Measurements from ENCODE around the gene UACA.

DNA sequence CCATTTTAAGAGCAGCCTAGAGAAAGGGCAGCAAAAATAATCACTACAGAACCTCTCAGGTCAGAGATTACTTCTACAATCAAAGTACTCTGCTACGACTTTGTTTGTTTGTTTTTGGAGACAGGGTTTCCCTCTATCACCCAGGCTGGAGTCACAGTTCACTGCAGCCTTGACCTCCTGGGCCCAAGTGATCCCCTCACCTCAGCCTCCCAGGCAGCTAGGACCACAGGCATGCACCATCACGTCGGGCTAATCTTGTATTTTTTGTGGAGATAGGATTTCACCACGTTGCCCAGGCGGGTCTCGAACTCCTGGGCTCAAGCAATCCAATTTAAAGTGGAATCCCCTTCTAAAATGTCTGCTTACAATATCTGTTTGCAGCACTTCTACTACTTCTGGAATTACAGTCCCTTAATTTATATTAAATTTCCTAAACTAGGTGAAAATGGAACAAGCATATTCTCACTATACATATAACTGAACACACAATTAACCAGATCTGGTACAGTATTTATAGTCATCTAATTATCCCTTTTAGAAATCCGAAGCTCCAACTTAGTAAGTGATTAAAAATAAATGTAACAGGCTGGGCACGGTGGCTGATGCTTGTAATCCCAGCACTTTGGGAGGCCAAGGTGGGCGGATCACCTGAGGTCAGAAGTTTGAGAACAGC lies 4.4 kb downstream of the UACA start:
- no peak for TF ChIP-seq EP300 (IDR thresholded peaks at IDR 0.05)
- no peak for TF ChIP-seq POLR2A (IDR thresholded peaks at IDR 0.05)
- TF ChIP-seq, protein P1, sequence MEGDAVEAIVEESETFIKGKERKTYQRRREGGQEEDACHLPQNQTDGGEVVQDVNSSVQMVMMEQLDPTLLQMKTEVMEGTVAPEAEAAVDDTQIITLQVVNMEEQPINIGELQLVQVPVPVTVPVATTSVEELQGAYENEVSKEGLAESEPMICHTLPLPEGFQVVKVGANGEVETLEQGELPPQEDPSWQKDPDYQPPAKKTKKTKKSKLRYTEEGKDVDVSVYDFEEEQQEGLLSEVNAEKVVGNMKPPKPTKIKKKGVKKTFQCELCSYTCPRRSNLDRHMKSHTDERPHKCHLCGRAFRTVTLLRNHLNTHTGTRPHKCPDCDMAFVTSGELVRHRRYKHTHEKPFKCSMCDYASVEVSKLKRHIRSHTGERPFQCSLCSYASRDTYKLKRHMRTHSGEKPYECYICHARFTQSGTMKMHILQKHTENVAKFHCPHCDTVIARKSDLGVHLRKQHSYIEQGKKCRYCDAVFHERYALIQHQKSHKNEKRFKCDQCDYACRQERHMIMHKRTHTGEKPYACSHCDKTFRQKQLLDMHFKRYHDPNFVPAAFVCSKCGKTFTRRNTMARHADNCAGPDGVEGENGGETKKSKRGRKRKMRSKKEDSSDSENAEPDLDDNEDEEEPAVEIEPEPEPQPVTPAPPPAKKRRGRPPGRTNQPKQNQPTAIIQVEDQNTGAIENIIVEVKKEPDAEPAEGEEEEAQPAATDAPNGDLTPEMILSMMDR (IDR thresholded peaks at IDR 0.05) = no peak
- TF ChIP-seq POLR2AphosphoS5 (IDR thresholded peaks at IDR 0.05) = no peak
